CD14-positive monocyte (primary cell): ENCODE results near the gene MPHOSPH10. TPM values are rescaled to one million over a fixed set of nuclear protein-coding genes. Genes with fewer than 3 reads are reported as not detected.

Experiments used
- DNase-seq, 3 donors: peaks; one replicate each; pipeline ENCODE4 v3.0.0-alpha.2; 2011 to 2022
- H2AFZ ChIP-seq: 2 replicates; pipeline ENCODE4 v1.6.0; 2012; ENCODE audit warnings: mild to moderate bottlenecking, low read depth, low read length, inconsistent platforms; ENCODE audit not compliant: insufficient read depth, poor library complexity, severe bottlenecking
- H3K27ac ChIP-seq, 2 donors: 1 replicate in 1 of 2; 2 replicates in 1 of 2; pipeline ENCODE4 v1.5.1; 2012 to 2013; ENCODE audit warnings: low read length in 2 of 2, control low read depth in 1 of 2, inconsistent platforms in 1 of 2, low read depth in 1 of 2, mild to moderate bottlenecking in 1 of 2
- H3K27me3 ChIP-seq, 2 donors: one replicate each; pipeline versions ENCODE4 v1.6.0 to v1.6.1; 2011 to 2013; ENCODE audit warnings: low read length in 2 of 2; ENCODE audit not compliant: control insufficient read depth in 2 of 2, insufficient read depth in 2 of 2
- H3K36me3 ChIP-seq, 2 donors: replicated peaks in 1 of 2; 1 replicate in 1 of 2; 2 replicates in 1 of 2; pipeline versions ENCODE4 v1.5.1 to v1.6.1; 2012 to 2013; ENCODE audit warnings: low read length in 2 of 2, control low read depth in 1 of 2, inconsistent platforms in 1 of 2, mild to moderate bottlenecking in 1 of 2; ENCODE audit not compliant: insufficient read depth in 2 of 2, control insufficient read depth in 1 of 2
- H3K4me1 ChIP-seq, 2 donors: 1 replicate in 1 of 2; 2 replicates in 1 of 2; pipeline versions ENCODE4 v1.5.1 to v1.6.1; 2012 to 2013; ENCODE audit warnings: low read length in 2 of 2, control low read depth in 1 of 2, inconsistent platforms in 1 of 2, mild to moderate bottlenecking in 1 of 2, moderate library complexity in 1 of 2; ENCODE audit not compliant: insufficient read depth in 2 of 2, control insufficient read depth in 1 of 2
- H3K4me2 ChIP-seq: replicated peaks from 2 replicates; pipeline ENCODE3; 2012; ENCODE audit warnings: low read length, moderate library complexity, mild to moderate bottlenecking; ENCODE audit not compliant: poor library complexity, severe bottlenecking; ENCODE audit errors: extremely low read depth
- H3K4me3 ChIP-seq, 3 experiments: fragments of 200-600 bp in 1 of 3; sonication (generic) in 1 of 3; replicated peaks in 1 of 3; 1 replicate in 2 of 3; 2 replicates in 1 of 3; pipeline ENCODE4 v1.5.1; 2011 to 2013; ENCODE audit warnings: low read length in 3 of 3, mild to moderate bottlenecking in 3 of 3, control low read depth in 2 of 3, low read depth in 2 of 3, inconsistent platforms in 1 of 3, moderate library complexity in 1 of 3
- H3K79me2 ChIP-seq: 2 replicates; pipeline ENCODE4 v1.6.0; 2012; ENCODE audit warnings: mild to moderate bottlenecking, control low read depth, inconsistent platforms, low read length, moderate library complexity; ENCODE audit not compliant: insufficient read depth
- H3K9ac ChIP-seq: 2 replicates; pipeline ENCODE4 v1.6.0; 2017; ENCODE audit warnings: low read length, mild to moderate bottlenecking; ENCODE audit not compliant: insufficient read depth, poor library complexity, severe bottlenecking
- H3K9me3 ChIP-seq, 2 donors: replicated peaks in 1 of 2; 1 replicate in 1 of 2; 2 replicates in 1 of 2; pipeline versions ENCODE4 v1.5.1 to v1.6.1; 2012 to 2013; ENCODE audit warnings: low read length in 2 of 2, control low read depth in 1 of 2; ENCODE audit not compliant: control insufficient read depth in 1 of 2, insufficient read depth in 1 of 2
- H4K20me1 ChIP-seq: 2 replicates; pipeline ENCODE4 v1.6.0; 2012; ENCODE audit warnings: mild to moderate bottlenecking, low read length, control low read depth, moderate library complexity; ENCODE audit not compliant: insufficient read depth
- H3K27ac Mint-ChIP-seq, 7 donors: one replicate each; pipeline ENCODE4 v1.8.0; 2020; ENCODE audit warnings: mild to moderate bottlenecking in 7 of 7, mixed read lengths in 7 of 7, moderate library complexity in 6 of 7, inconsistent platforms in 2 of 7
- H3K27me3 Mint-ChIP-seq, 3 donors: one replicate each; pipeline ENCODE4 v1.8.0; 2021 to 2022; ENCODE audit warnings: low read depth in 3 of 3, mild to moderate bottlenecking in 3 of 3, mixed read lengths in 3 of 3, moderate library complexity in 3 of 3, inconsistent platforms in 1 of 3
- H3K36me3 Mint-ChIP-seq, 2 donors: one replicate each; pipeline ENCODE4 v1.8.0; 2020; ENCODE audit warnings: mixed read lengths in 2 of 2, inconsistent platforms in 1 of 2, mild to moderate bottlenecking in 1 of 2
- H3K4me1 Mint-ChIP-seq: one replicate; pipeline ENCODE4 v1.8.0; 2020; ENCODE audit warnings: mild to moderate bottlenecking, mixed read lengths
- H3K4me3 Mint-ChIP-seq, 2 donors: one replicate each; pipeline ENCODE4 v1.8.0; 2020; ENCODE audit warnings: mild to moderate bottlenecking in 2 of 2, mixed read lengths in 2 of 2, moderate library complexity in 1 of 2
- H3K9me3 Mint-ChIP-seq, 7 donors: one replicate each; pipeline ENCODE4 v1.8.0; 2020 to 2022; ENCODE audit warnings: mixed read lengths in 7 of 7, mild to moderate bottlenecking in 6 of 7, moderate library complexity in 6 of 7, inconsistent platforms in 2 of 7
- WGBS: methylation state at CpG from one replicate; pipeline ENCODE4 v1.1.5; 2013; ENCODE audit warnings: missing lambda C conversion rate; ENCODE audit not compliant: insufficient coverage; 5-methylcytosine and 5-hydroxymethylcytosine counted together
- intact Hi-C, 2 donors: fragments of 100-400 bp; cut with micrococcal nuclease; formaldehyde crosslinking; loops; one replicate each; pipeline versions ENCODE4 v1.15.0 to v1.15.1; 2023
- polyA plus RNA-seq, 3 donors: library from polyadenylated mRNA; depleted of rRNA in 1 of 3; unstranded in 2 of 3; stranded (reverse) in 1 of 3; fragments of 300-500 nt in 2 of 3; fragments of >200 nt in 1 of 3; fragmentation: Illumina TruSeq in 2 of 3; gene quantifications; 1 replicate in 2 of 3; 2 replicates in 1 of 3; pipeline ENCODE4 v1.2.3, GENCODE V29; 2012 to 2021
- TF ChIP-seq, protein P1 (sequence below): fragments of 200-600 bp; IDR thresholded peaks from one replicate; pipeline ENCODE4 v1.8.0; 2022; ENCODE audit warnings: antibody characterized with exemption, mild to moderate bottlenecking

MPHOSPH10 gene
- polyA plus RNA-seq, 3 donors: 4.8 to 9.9 (median 5.6) TPM

DNA sequence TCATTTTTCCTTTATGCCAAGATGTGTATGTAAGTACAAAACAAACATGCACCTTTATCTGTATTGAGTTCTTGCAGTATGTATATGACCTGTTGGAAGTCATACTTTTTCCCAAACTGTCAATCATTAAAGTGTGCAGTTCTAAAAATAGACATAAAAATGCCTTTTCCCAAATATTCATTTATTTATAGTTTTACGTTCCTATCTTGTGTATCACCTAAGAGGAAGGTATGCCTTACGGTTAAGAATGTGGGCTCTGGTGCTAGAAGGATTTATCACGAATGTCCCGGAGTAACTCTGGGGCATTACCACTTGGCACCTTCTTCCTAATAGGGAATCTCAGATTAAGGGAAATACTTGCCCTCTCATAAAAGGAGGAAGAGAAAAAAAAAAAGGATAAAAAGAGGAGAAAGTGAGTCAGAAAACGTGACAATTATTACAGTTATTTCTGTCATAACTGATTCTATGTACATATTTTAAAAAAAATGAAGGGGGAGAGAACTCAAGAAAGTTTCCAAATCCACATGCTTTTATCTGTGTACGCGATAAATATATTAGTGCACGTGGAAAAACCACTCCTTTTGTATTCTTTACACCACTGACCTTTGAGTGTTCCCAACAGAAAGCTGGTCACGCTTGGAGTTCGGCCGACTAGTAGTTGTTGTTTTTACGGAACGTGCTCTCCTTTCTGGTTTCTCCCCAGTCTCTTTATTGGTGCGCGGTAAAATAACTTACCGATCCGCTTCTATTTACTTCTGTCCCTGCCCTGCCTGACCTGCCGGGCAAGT is 1.1 kb upstream of the MPHOSPH10 start:
- H3K4me3 ChIP-seq: peak overlapping the region; percentile 87 to 99 (median 93)
- H3K36me3 Mint-ChIP-seq: peaks cover 6% of the 10 kb centered on the region in 2 donors
- H3K27ac ChIP-seq: peak overlapping the region; percentile 82 to 94
- H2AFZ ChIP-seq: peak overlapping the region; percentile 99
- H3K4me1 ChIP-seq: peaks cover 17 to 39% of the 10 kb centered on the region in 2 donors
- no peaks in the 10 kb centered on the region for H3K27me3 ChIP-seq
- no peak overlapping the region for H3K4me3 Mint-ChIP-seq
- no peaks in the 10 kb centered on the region for H3K9me3 Mint-ChIP-seq
- peaks cover 79% of the 10 kb centered on the region for H3K79me2 ChIP-seq
- TF ChIP-seq, protein P1, sequence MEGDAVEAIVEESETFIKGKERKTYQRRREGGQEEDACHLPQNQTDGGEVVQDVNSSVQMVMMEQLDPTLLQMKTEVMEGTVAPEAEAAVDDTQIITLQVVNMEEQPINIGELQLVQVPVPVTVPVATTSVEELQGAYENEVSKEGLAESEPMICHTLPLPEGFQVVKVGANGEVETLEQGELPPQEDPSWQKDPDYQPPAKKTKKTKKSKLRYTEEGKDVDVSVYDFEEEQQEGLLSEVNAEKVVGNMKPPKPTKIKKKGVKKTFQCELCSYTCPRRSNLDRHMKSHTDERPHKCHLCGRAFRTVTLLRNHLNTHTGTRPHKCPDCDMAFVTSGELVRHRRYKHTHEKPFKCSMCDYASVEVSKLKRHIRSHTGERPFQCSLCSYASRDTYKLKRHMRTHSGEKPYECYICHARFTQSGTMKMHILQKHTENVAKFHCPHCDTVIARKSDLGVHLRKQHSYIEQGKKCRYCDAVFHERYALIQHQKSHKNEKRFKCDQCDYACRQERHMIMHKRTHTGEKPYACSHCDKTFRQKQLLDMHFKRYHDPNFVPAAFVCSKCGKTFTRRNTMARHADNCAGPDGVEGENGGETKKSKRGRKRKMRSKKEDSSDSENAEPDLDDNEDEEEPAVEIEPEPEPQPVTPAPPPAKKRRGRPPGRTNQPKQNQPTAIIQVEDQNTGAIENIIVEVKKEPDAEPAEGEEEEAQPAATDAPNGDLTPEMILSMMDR: no peak
- no peaks in the 10 kb centered on the region for H3K9me3 ChIP-seq
- H3K4me1 Mint-ChIP-seq: peaks cover 11% of the 10 kb centered on the region
- peak overlapping the region; percentile 89 for H3K9ac ChIP-seq
- H4K20me1 ChIP-seq: no peaks in the 10 kb centered on the region
- H3K4me2 ChIP-seq: peak overlapping the region; percentile 88
- H3K27me3 Mint-ChIP-seq: no peaks in the 10 kb centered on the region
- H3K36me3 ChIP-seq: peaks cover 9 to 21% of the 10 kb centered on the region in 2 donors
- peak in 1 of 3 donors; percentile 5 for DNase-seq
- intact Hi-C loops: no loop called here
- peak overlapping the region in 2 of 7 donors; percentile 73 to 97 for H3K27ac Mint-ChIP-seq
- WGBS: 0% methylated on average over 6 of the region's 18 CpGs

DNA sequence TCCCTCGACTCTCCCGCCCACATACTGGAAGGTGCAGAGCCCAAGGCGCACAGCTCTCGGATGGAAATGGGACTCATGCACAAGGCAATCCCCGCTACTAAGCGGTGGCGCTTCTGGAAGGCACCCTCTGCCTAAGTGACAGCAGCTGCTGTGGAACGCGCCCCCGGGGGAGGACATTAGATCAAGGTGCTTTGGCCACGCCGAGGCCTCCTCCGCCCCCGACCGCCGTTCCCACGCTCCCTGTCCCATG is 607 bp upstream of the MPHOSPH10 start:
- Histone ChIP-seq H3K4me1 (peaks cover 17 to 39% of the 10 kb centered on the region in 2 donors), H3K27me3 (no peaks in the 10 kb centered on the region), H4K20me1 (no peaks in the 10 kb centered on the region), H3K4me2 (peak overlapping the region; percentile 88), H3K79me2 (peaks cover 79% of the 10 kb centered on the region), H3K36me3 (peaks cover 14 to 25% of the 10 kb centered on the region in 2 donors), H3K27ac (peak overlapping the region; percentile 82 to 94), H3K9ac (peak overlapping the region; percentile 89), H3K4me3 (peak overlapping the region; percentile 87 to 99 (median 93)), H3K9me3 (no peaks in the 10 kb centered on the region), H2AFZ (peak overlapping the region; percentile 99)
- H3K4me1 Mint-ChIP-seq: peaks cover 11% of the 10 kb centered on the region
- TF ChIP-seq, protein P1: no peak
- H3K4me3 Mint-ChIP-seq: no peak overlapping the region
- WGBS: under 1% methylated on average over 17 of the region's 17 CpGs
- H3K36me3 Mint-ChIP-seq: peaks cover 8 to 10% of the 10 kb centered on the region in 2 donors
- DNase-seq: no peak
- peak overlapping the region in 1 of 7 donors; percentile 97 for H3K27ac Mint-ChIP-seq
- H3K9me3 Mint-ChIP-seq: no peaks in the 10 kb centered on the region
- no peaks in the 10 kb centered on the region for H3K27me3 Mint-ChIP-seq
- intact Hi-C loops: loop anchor here in 1 of 2 donors (5.0 kb wide), 1 partner anchor 58 kb away; no protein-coding TSS in a partner anchor
